RPMI7951 (cell line): ENCODE data around the gene LIMCH1. TPM values are rescaled to one million over a fixed set of nuclear protein-coding genes. Genes with fewer than 3 reads are reported as not detected.
"Not testable (repeated sequence)": the region's sequence is repeated elsewhere in the genome, so short reads cannot be mapped to it uniquely, and the experiment has no call there.

Source experiments
- DNase-seq: peaks from one replicate; pipeline ENCODE4 v3.0.0-alpha.2; 2012; ENCODE audit warnings: low read depth
- total RNA-seq: library from RNA; depleted of rRNA; stranded (reverse); fragments of >200 nt; shearing (Covaris generic); gene quantifications from 2 replicates; pipeline ENCODE4 v1.2.3, GENCODE V29; 2014

LIMCH1 gene
- total RNA-seq, 1 experiment from 2014 or later = 0.60 TPM

DNA sequence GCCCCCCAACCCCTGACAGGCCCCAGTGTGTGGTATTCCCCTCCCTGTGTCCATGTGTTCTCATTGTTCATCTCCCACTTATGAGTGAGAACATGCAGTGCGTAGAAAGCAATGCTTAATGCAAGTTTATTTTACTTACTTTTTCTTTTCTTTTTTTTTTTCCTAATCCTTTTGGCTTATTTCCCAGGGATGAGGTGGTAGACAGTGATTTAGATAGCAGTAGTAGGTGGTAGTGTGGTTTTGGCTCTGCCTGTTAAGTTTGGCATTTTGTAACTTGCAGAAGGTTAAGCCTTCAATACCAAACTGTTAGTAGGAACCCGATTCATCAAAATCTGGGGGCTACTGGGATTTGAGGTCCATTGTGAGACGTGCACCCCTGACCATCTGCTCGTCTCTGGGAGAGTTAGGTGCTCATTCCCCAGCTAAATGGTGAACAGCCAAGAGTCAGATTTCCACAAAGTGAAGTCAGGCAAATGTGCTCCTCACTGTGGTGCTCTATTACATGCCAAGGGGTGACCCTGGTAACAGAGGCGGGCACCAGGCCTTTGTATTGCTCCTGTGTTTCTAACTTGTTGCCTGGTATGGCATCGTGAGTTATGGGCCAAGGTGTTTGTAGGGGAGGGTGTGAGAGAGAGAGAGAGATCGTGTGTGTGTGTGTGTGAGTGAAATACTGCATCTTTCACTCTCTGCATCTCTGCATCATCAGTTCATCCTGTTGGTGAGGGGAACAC, 140.3 kb downstream of the LIMCH1 start:
- DNase-seq = no peak

DNA sequence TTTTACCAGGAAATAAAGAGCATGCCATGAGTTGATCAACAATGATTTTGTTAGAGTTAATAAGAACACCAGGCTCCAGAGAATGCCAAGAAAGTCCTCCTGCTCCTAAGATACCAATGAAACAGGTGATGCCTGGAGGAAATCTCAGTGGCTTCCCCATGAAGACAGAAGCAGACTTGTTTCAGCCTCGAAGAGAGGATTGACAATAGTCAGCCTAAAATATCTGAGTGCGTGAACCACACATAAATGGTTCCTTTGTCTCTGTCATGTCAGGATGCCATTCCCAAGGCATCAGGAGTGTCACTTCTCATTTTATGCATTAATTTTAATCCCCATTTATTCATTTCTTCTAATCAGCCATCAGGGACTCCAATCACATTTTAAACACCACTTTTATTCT, 141.0 kb downstream of the LIMCH1 start:
- DNase-seq = no peak

DNA sequence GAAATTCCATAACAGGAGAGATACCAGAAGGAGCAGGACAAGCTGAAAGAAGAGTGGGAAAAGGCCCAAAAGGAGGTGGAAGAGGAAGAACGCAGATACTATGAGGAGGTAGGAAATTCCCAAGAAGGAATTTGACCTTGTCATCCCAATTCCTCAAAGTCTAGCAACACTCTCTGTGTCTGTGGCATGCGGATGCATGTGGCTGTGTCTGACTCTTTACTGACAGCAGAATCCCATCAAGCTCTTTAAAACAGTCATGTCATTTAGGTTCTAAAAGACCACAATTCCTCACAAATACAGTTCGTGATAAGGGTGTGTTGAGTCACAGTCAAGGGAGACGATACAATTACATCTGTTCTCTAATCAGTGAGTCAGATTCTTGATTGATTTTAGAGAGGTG, 142.0 kb downstream of the LIMCH1 start:
- no peak for DNase-seq

DNA sequence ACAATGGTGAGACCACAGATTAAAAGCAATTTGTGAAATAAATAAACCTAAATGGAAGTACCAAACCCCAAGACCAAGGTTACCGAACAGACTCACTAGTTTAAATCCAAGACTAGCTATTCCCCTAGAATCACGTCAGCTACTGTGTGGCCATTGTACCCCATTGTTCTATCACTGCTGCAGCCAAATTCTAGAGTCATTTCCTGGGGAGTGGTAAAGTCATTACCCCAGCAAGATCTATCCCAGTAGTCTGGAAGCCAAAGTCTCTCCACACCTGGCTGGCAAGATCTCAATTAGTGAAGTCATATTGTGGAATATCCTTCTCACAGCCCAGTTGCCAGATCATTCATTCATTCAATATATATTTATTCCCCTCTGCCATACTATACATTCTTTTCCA, 143.1 kb downstream of the LIMCH1 start:
- no peak for DNase-seq

DNA sequence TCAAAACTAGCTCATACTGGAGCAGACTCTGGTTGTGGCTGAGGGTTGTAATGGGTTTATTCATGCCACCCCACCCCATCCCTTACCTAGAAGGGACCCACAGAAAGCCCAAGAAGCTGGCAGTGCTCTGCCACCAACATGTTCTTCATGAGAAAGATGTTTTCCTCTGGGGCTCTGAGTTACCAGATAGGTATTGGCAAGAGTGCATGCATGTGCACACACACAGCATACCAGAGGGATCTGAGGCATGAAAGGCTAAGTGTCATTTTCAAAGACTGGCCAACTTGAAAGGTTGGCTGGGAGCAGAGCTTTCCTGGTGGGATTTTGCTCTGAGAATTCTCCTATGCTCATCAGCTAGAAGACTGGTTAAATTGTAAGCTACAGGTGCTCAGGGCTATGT, 145.4 kb downstream of the LIMCH1 start:
- DNase-seq = no peak

DNA sequence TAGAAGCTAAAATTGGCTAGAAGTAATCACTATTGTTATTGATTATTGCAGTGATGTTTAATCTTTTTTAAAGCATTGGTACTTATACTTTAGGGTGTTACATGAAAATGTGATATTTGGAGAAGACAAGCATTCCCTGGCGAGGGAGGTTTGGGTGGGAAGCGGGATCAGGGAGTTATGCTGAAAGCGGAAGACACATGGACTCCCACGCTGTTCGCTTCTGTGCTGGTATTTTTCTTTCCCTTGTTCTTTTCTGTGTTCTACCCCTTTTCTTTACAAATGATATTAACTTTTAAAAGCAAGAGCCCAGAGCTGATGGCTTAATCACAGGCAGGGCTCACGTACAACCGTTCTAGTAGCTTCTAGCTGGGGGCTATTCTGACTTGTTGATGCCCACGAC, 148.9 kb downstream of the LIMCH1 start:
- DNase-seq = no peak

DNA sequence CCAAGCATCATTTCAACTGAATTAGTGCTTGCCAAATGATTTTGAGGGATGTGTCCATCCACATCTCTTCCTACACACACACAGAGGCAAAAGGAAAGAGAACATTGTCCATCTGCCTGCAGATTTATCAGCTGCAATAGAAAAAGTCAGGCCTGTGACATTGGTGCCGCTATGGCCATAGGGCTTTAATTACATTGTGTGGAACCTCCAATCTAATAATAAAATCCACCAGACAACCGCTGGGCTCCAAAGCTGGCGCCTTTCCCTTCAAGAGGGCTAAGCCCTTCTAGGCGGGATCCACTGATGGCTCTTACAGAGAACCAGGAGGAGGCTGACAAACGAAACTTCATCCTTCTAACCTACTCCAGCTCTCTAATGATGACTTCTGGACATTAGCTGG, 150.0 kb downstream of the LIMCH1 start:
- no peak for DNase-seq

DNA sequence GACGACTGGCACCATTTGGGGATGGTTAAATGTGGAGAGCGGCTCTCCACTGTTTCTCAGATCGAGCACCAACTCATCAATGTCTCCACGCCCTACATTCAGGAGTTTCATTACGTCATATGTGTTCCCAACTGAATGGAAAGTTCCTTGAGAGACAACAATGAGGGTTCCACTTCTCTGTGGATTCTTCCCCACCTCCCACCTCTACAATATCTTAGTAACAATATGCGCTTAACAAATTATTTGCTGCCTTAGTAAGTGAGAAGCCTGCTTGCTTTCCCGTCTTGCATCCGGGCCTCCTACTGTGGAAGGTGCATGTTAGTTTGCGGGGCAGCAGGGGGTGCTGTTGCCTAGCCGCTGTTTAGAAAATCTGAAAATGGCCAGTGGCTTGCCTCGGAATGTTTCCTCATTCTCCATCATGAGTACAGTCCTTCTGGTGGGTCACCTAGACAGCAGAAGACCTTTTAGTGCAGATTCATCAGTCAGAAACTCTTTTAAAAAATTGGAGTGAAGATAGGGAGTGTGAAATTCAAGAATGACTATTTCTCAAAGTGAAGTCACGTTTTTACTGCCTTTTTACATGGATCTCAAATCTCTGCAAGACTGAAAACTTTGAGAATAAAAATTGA, 154.9 kb downstream of the LIMCH1 start:
- DNase-seq = peak; percentile 31

DNA sequence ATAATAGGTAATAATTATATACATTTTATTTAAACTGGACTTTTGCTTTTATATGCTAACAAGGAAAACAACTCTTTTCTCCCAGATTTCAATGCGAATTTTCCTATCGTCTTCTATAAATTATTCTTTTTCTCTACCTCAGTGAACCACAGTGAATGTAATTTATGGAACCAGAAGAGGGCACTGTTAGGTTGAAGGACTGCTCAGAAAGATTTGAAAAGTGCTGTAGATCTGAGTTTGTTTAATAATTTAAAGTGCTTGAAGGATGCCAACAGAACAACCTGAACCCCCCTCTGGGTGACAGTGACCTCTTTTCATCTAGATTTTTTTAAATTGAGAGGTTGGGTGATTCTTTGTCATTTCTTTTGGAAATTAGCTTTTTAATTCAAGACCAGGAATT, 155.7 kb downstream of the LIMCH1 start:
- DNase-seq = peak; percentile 24

DNA sequence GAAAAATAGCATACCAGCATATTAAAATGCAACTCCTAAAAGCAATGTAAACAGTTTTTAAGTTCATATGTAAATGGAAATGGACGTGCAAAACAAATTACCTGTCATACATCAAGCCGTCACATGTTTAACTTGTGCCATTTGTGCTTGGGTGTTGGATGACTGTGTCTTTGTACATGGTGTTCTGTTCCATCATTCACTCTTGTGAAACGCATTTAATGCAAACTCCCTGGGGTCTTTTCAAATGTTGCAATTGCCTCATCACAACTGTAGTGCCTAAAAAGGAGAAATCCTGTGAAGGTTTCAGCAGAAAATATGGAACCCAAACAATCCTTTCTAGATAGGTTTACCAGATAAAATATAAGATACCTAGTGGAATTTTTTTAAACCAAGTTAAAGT, 158.2 kb downstream of the LIMCH1 start:
- no peak for DNase-seq

DNA sequence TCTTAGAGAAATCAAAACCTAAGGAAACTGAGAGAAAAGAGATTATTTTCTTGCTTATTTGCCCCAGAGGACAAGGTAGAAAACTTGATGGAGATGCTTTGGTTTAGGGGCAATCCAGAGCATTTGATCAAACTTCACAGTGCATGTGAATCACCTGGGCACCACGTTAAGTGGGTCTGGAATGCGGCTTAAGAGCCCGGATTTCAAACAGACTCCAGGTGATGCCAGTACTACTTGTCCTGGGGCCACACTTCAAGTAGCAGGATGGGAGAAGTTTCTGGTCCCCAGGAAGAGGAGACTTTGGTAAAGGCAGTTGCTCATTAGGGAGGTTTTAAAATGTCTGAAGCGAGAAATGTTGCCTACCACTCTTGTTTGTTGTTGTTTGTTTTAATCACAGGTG, 158.8 kb downstream of the LIMCH1 start:
- DNase-seq = no peak

DNA sequence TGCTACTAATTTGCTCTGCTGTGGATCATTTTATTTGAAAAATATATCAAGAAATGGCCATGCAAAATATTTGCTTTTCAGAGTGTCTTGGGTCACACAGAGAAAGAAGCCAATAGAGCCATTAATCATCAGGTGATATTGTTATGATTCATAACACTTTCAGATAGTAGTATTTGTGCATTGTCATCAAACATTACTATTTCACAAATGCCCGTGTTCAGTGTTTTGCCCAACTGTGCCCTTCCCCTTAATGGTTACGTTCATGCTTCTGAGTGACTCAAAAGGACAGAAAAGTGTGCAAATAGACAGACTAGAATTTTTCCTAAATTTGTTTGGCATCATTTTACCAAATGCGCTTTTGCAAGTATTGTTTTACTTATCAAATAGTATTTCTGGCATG, 164.0 kb downstream of the LIMCH1 start:
- DNase-seq = no peak

DNA sequence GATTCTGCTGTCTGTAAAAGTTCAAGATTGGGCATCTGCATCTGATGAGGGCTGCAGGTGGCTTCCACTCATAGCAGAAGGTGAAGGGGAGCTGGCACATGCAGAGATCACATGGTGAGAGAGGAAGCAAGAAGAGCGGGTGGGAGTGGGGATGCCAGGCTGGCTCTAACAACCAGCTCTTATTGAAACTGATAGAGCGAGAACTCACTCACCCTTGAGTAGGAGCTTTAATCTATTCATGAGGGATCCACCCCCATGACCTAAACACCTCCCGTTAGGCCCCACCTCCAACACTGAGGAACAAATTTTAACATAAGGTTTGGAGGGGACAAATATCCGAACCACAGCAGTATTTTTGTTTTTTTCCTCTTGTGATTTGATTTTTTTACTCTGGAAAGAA, 164.8 kb downstream of the LIMCH1 start:
- DNase-seq = no peak

DNA sequence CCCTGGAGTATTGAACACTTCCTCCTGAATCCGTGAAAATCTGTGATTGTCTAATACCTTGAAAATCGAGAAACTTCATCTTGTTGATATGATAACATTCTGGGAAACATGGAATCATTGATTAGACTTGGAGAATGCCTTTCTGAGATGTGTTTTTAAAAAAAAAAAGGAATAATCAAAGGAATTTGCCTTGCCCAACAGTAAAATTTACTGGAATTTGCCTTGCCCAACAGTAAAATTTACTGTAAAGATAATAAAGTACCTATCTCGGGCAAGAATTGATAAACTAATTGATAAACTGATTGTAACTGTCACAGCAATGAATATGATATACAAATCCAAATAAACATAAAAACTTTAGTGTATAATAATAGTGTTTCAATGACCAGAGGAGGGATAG, 165.8 kb downstream of the LIMCH1 start:
- no peak for DNase-seq

DNA sequence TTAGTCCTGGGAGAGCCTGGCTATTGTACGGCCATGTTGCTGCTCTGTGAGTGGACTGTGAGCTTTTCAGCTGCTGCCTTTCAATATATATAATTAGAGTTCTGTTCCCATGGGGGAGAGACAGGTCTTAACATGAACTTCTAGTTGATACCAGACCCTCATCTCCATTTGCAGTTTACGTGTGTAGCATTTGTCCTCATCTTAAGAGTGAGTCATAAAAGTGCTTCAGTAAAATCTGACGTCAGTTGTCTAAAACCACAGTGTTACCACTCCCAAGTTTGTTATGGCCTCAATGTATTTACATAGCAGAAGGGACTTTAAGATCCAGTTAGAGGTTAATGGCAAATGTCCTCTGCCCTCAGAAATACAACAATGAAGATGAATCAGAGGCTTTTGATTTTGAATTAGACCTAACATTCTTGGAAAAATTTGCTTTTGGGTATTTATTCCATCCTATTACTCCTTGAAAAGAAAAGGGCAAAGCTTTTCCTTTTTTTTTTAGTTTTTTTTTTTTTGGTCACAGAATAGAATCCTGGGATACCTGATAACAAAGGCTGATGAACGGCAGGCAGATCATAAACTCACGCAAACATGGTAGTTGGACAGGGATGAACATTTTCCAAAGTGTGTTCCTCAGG, 172.0 kb downstream of the LIMCH1 start:
- peak; percentile 47 for DNase-seq

DNA sequence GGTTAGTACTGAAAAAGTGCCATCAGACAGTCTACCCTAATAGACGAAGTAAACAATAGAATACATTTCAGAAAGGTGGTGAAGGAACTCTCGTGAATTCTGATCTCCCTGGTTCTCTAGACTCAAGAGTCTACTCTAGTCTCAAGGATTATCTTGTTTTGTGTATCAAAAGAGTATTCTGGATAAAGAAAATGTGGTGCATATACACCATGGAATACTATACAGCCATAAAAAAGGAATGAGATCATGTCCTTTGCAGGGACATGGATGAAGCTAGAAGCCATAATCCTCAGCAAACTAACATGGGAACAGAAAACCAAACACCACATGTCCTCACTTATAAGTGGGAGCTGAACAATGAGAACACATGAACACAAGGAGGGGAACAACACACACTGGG, 173.7 kb downstream of the LIMCH1 start:
- DNase-seq = not testable (repeated sequence)

DNA sequence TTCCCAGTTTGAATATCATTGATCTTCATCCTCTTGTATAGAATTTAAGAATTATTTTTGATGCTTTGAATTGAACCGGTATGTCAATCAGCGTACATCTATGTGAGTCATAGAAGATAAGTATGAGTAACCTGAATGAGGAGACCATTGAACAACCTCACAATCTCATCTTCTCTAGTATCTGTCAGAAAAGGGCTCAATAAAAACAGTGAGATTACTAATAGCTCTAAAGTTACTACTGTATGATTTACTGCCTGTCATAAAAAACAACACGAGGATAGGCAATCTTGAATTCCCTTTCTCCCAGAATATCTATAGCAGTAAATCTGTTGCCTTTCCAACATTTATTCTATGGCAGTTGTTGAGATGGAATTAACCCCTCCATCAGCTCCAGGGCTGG, 174.5 kb downstream of the LIMCH1 start:
- no peak for DNase-seq

DNA sequence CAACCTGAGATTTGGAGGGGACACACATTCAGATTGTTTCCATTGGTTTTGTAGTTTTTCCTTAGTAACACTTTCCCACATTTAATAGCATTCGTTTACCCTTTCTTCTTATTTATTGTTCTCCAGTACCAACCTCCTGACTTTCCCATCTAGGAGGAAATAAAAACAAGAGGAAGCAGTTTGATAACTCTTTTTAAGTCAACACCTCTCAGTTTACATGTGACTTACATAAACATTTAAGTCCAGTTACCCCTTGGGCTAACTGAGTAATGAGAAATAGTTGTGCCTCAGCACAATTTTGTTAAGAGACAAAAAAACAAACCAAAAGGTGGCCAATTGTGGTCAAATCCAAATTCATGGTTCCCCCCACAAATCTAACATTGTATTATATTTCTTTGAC, 175.8 kb downstream of the LIMCH1 start:
- DNase-seq = no peak

DNA sequence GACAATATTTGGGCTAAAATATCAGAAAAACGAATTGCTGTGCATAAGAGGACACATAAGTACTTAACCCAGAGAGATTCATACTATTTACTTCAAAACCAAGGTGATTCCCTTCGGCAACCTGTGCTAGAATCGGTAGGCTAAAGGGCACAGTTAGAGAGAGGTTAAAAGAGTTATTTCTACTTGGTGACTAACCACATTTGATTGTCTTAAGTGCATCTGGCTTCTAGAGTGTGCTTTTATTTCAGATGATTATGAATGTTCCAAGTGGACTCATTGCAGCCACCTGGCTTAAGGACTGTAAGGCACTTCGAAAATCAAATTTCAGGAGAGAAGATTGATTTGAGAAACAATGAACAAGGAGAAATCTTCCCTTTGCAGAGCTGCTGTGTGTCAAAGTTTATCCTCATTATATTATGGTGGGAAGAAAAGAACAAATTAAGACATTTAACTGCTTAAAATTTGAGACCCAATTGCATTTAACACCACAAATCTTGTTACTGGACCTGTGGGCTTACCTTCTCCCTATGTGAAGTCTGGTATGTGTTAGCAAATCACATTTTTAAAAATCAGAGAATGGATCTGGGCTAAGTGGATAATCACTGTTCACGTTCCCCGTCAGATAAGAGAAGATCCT, 176.5 kb downstream of the LIMCH1 start:
- DNase-seq = no peak

DNA sequence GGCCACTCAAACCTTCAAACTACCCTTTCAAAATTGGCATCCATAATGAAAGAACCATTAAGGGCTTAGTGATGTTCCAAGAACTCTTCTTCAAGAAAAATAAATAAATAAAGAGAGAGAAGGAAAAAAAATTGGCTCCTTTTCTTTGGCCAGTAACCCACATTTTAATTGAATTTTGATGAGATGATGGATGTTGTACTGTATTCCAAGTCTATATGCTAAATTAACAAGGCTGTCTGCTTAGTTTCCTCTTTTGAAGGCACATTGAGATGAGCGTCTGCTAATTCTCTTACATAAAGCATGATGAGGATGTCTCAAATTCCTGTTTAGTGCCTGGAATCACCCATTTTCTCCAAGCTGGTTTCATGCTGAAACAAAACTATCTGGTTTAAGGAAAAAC, 177.2 kb downstream of the LIMCH1 start:
- no peak for DNase-seq

DNA sequence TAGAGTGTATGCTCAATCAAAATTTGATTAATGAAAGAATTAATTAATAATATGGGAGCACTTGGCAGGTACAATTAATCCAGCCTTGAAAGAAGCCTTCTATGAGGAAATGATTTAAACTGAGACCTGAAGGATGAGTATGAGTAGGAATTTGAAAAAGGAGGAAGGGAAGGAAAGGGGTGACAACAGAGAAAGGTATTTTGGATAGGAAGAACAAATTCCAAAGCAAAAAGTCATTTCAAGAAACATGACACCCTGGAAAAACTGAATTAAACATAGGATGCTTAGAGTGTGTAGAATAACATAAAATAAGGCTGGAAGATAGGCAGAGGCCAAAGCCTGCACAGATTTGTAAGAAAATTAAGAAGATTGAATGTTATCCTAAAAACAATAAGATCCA, 180.9 kb downstream of the LIMCH1 start:
- DNase-seq = no peak

DNA sequence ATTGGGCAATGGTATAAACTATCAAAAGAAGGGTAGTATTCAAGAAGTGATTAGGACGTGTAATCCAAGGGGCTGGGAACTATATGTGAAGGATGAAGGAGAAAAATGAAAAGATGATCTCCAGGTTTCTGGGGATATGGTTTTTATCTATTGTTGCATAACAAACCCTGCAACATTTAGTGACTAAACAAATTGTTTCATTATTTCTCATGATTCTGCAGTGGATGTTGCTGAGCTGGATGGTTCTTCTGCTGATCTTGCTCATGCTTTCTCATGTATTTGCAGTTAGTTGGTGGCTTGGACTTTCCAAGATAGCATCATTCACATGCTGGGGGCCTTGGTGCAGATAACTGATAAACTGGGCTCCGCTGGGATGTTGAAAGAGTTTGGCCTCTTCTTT, 181.5 kb downstream of the LIMCH1 start:
- no peak for DNase-seq

DNA sequence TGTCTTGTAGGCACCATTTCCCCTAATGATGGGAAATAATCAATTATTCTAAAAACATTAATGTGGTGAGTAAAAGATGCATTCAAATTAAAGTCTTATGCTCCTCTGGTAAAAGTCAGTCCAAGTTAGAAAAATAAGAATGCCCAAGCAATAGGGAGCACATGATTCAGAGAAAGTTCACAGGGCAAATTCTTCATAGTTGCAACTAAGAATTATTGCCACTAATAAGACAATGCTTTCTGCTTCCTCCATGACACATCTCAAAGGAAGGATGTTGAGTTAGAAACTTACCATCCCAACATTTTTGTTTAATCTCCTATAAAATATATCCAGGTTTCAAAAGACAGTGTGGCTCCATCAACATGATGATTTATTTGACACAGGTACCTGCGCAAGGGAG, 184.2 kb downstream of the LIMCH1 start:
- no peak for DNase-seq
